Liver (tissue), 9 donors: Measurements from ENCODE around the gene PGGT1B. TPM values are rescaled to one million over a fixed set of nuclear protein-coding genes. Genes with fewer than 3 reads are reported as not detected.

Source experiments
- DNase-seq: peaks from one replicate; pipeline ENCODE4 v3.0.0-alpha.2; 2017; ENCODE audit warnings: low spot score
- H3K27ac ChIP-seq, 2 donors: one replicate each; pipeline ENCODE4 v1.7.0; 2013; ENCODE audit warnings: inconsistent platforms in 2 of 2, low read length in 2 of 2, control low read depth in 1 of 2, low read depth in 1 of 2, mild to moderate bottlenecking in 1 of 2
- H3K27me3 ChIP-seq, 4 donors: one replicate each; pipeline versions ENCODE4 v1.6.1 to v1.7.0; 2013; ENCODE audit warnings: low read length in 3 of 4, inconsistent platforms in 1 of 4, mild to moderate bottlenecking in 1 of 4, moderate library complexity in 1 of 4; ENCODE audit not compliant: control insufficient read depth in 4 of 4, insufficient read depth in 4 of 4
- H3K36me3 ChIP-seq, 4 donors: one replicate each; pipeline versions ENCODE4 v1.6.1 to v1.7.0; 2013; ENCODE audit warnings: low read length in 3 of 4, mild to moderate bottlenecking in 3 of 4, low read depth in 1 of 4, moderate library complexity in 1 of 4; ENCODE audit not compliant: control insufficient read depth in 4 of 4, insufficient read depth in 3 of 4
- H3K4me1 ChIP-seq, 4 donors: one replicate each; pipeline versions ENCODE4 v1.6.1 to v1.7.0; 2013; ENCODE audit warnings: low read length in 3 of 4, mild to moderate bottlenecking in 3 of 4, moderate library complexity in 1 of 4; ENCODE audit not compliant: control insufficient read depth in 4 of 4, insufficient read depth in 4 of 4
- H3K4me3 ChIP-seq, 3 donors: one replicate each; pipeline versions ENCODE4 v1.6.1 to v1.7.0; 2013; ENCODE audit warnings: low read length in 3 of 3, control low read depth in 1 of 3, low read depth in 1 of 3, mild to moderate bottlenecking in 1 of 3
- H3K9ac ChIP-seq, 2 donors: one replicate each; pipeline ENCODE4 v1.7.0; 2013; ENCODE audit warnings: low read length in 2 of 2, mild to moderate bottlenecking in 2 of 2, moderate library complexity in 2 of 2, control low read depth in 1 of 2, low read depth in 1 of 2
- H3K9me3 ChIP-seq, 4 donors: one replicate each; pipeline versions ENCODE4 v1.6.1 to v1.7.0; 2013; ENCODE audit warnings: low read length in 3 of 4; ENCODE audit not compliant: control insufficient read depth in 4 of 4
- EGR1 ChIP-seq, 2 donors: IDR thresholded peaks; 2 replicates each; pipeline ENCODE4 v1.6.1; 2016 to 2018; ENCODE audit warnings: antibody characterized with exemption in 2 of 2, low read depth in 2 of 2
- FOXA1 ChIP-seq: IDR thresholded peaks from 2 replicates; pipeline ENCODE4 v1.6.1; 2016; ENCODE audit warnings: antibody characterized with exemption
- FOXA2 ChIP-seq: IDR thresholded peaks from 2 replicates; pipeline ENCODE4 v1.6.1; 2016; ENCODE audit warnings: antibody characterized with exemption
- GABPA ChIP-seq, 2 donors: IDR thresholded peaks in 1 of 2; conservative IDR thresholded peaks in 1 of 2; 2 replicates each; pipeline ENCODE4 v1.6.1; 2016; ENCODE audit warnings: antibody characterized with exemption in 2 of 2, mild to moderate bottlenecking in 1 of 2, moderate library complexity in 1 of 2
- HNF4A ChIP-seq, 2 donors: conservative IDR thresholded peaks; 2 replicates each; pipeline ENCODE4 v1.6.1; 2016; ENCODE audit warnings: antibody characterized with exemption in 2 of 2, mild to moderate bottlenecking in 2 of 2
- HNF4G ChIP-seq: IDR thresholded peaks from 2 replicates; pipeline ENCODE4 v1.6.1; 2016; ENCODE audit warnings: antibody characterized with exemption
- JUND ChIP-seq, 2 donors: IDR thresholded peaks; 2 replicates each; pipeline ENCODE4 v1.6.1; 2016; ENCODE audit warnings: antibody characterized with exemption in 2 of 2
- NR2F2 ChIP-seq: IDR thresholded peaks from 2 replicates; pipeline ENCODE4 v1.6.1; 2016; ENCODE audit warnings: antibody characterized with exemption
- RAD21 ChIP-seq, 2 donors: IDR thresholded peaks; 2 replicates each; pipeline ENCODE4 v1.6.1; 2016; ENCODE audit warnings: antibody characterized with exemption in 2 of 2, mild to moderate bottlenecking in 2 of 2
- RXRA ChIP-seq, 2 donors: IDR thresholded peaks; 2 replicates each; pipeline ENCODE4 v1.6.1; 2017 to 2018; ENCODE audit warnings: antibody characterized with exemption in 2 of 2, mild to moderate bottlenecking in 1 of 2
- SP1 ChIP-seq: IDR thresholded peaks from 2 replicates; pipeline ENCODE4 v1.6.1; 2018; ENCODE audit warnings: antibody characterized with exemption, mild to moderate bottlenecking
- TAF1 ChIP-seq: conservative IDR thresholded peaks from 2 replicates; pipeline ENCODE4 v1.6.1; 2016; ENCODE audit warnings: antibody characterized with exemption, mild to moderate bottlenecking
- YY1 ChIP-seq: IDR thresholded peaks from 2 replicates; pipeline ENCODE4 v1.6.1; 2016; ENCODE audit warnings: antibody characterized with exemption, mild to moderate bottlenecking
- WGBS: extraction: QIAGEN DNeasy Blood & Tissue Kit; methylation state at CpG from one replicate; pipeline ENCODE4 v1.1.7; 2013; 5-methylcytosine and 5-hydroxymethylcytosine counted together
- polyA plus RNA-seq, 2 donors: library from polyadenylated mRNA; stranded (reverse) in 1 of 2; unstranded in 1 of 2; fragments of 200-250 nt in 1 of 2; fragments of >200 nt in 1 of 2; fragmentation: Nextera tagmentation in 1 of 2; extraction: Ambion mirVana in 1 of 2; gene quantifications; one replicate each; pipeline versions ENCODE4 v1.2.1 to v1.2.3, GENCODE V29; 2013 to 2015
- total RNA-seq, 2 donors: library from RNA; depleted of rRNA; stranded (reverse); fragments of >200 nt; gene quantifications; one replicate each; pipeline ENCODE4 v1.2.3, GENCODE V29; 2014
- TF ChIP-seq, protein P1 (sequence below): IDR thresholded peaks from 2 replicates; pipeline ENCODE4 v1.6.1; 2016; ENCODE audit warnings: antibody characterized with exemption
- TF ChIP-seq, protein P2 (sequence below): IDR thresholded peaks from 2 replicates; pipeline ENCODE4 v1.6.1; 2016; ENCODE audit warnings: antibody characterized with exemption
- TF ChIP-seq, protein P3 (sequence below): fragments of 150-350 bp; IDR thresholded peaks from 2 replicates; pipeline ENCODE4 v1.5.1; 2017; ENCODE audit warnings: improper control_type of control experiment, low read depth, low read length; ENCODE audit not compliant: missing input control
- TF ChIP-seq, protein P4 (sequence below): IDR thresholded peaks from 2 replicates; pipeline ENCODE4 v1.6.1; 2016; ENCODE audit warnings: antibody characterized with exemption
- TF ChIP-seq, protein P5 (sequence below): IDR thresholded peaks from 2 replicates; pipeline ENCODE4 v1.6.1; 2016; ENCODE audit warnings: antibody characterized with exemption, mild to moderate bottlenecking
- donor health status: healthy.
- donor health status: healthy.
- donor health status: healthy.
- donor health status: healthy.
- donor health status: healthy.

PGGT1B gene
- total and polyA plus RNA-seq, 4 donors = 4.9 to 15.7 (median 5.6) TPM

DNA sequence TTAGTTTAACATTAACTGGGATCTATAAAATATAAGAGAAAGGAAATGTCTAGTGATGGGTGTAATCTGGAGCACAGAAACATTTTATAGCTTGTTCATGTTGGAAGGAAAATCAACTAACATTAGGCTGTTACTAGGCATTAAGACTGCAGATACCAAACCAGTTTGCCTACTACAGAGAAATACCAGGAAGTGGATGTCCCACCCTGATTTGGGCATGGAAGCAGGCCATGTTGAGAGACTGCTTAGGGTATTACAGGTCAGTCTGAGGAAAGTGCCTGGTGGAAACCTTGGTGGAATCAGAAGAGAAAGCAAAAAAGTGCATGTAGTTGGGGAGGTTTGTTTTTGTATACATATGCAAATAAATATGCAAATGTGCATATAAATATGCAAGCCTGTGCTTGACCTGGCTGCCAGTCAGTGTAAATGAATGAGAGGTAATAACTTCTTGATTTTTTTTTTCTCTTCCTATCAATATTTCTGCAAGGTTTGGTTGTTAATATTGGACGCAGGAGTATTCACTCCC is 43.4 kb upstream of the PGGT1B start:
- no peak for DNase-seq
- Histone ChIP-seq H3K9ac (no peak overlapping the region), H3K27ac (no peak overlapping the region), H3K4me1 (no peaks in the 10 kb centered on the region), H3K9me3 (no peaks in the 10 kb centered on the region), H3K27me3 (no peaks in the 10 kb centered on the region), H3K36me3 (no peaks in the 10 kb centered on the region), H3K4me3 (no peak overlapping the region)
- TF ChIP-seq HNF4A (conservative IDR thresholded peaks at IDR 0.05) (no peak), SP1 (no peak), EGR1 (IDR thresholded peaks at IDR 0.05; ENCODE audit: low read depth in 2 of 2) (no peak), TAF1 (no peak), HNF4G (no peak), RXRA (IDR thresholded peaks at IDR 0.05) (no peak), JUND (IDR thresholded peaks at IDR 0.05) (no peak), NR2F2 (no peak), GABPA (IDR thresholded peaks at IDR 0.05 in 1 of 2, conservative IDR thresholded peaks at IDR 0.05 in 1 of 2) (no peak), RAD21 (IDR thresholded peaks at IDR 0.05) (no peak), FOXA2 (no peak), FOXA1 (no peak), YY1 (no peak)
- TF ChIP-seq, protein P1, sequence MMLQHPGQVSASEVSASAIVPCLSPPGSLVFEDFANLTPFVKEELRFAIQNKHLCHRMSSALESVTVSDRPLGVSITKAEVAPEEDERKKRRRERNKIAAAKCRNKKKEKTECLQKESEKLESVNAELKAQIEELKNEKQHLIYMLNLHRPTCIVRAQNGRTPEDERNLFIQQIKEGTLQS = no peak
- TF ChIP-seq, protein P2, sequence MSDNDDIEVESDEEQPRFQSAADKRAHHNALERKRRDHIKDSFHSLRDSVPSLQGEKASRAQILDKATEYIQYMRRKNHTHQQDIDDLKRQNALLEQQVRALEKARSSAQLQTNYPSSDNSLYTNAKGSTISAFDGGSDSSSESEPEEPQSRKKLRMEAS = no peak
- TF ChIP-seq, protein P3, sequence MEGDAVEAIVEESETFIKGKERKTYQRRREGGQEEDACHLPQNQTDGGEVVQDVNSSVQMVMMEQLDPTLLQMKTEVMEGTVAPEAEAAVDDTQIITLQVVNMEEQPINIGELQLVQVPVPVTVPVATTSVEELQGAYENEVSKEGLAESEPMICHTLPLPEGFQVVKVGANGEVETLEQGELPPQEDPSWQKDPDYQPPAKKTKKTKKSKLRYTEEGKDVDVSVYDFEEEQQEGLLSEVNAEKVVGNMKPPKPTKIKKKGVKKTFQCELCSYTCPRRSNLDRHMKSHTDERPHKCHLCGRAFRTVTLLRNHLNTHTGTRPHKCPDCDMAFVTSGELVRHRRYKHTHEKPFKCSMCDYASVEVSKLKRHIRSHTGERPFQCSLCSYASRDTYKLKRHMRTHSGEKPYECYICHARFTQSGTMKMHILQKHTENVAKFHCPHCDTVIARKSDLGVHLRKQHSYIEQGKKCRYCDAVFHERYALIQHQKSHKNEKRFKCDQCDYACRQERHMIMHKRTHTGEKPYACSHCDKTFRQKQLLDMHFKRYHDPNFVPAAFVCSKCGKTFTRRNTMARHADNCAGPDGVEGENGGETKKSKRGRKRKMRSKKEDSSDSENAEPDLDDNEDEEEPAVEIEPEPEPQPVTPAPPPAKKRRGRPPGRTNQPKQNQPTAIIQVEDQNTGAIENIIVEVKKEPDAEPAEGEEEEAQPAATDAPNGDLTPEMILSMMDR = no peak
- TF ChIP-seq, protein P4, sequence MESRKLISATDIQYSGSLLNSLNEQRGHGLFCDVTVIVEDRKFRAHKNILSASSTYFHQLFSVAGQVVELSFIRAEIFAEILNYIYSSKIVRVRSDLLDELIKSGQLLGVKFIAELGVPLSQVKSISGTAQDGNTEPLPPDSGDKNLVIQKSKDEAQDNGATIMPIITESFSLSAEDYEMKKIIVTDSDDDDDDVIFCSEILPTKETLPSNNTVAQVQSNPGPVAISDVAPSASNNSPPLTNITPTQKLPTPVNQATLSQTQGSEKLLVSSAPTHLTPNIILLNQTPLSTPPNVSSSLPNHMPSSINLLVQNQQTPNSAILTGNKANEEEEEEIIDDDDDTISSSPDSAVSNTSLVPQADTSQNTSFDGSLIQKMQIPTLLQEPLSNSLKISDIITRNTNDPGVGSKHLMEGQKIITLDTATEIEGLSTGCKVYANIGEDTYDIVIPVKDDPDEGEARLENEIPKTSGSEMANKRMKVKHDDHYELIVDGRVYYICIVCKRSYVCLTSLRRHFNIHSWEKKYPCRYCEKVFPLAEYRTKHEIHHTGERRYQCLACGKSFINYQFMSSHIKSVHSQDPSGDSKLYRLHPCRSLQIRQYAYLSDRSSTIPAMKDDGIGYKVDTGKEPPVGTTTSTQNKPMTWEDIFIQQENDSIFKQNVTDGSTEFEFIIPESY = no peak
- TF ChIP-seq, protein P5, sequence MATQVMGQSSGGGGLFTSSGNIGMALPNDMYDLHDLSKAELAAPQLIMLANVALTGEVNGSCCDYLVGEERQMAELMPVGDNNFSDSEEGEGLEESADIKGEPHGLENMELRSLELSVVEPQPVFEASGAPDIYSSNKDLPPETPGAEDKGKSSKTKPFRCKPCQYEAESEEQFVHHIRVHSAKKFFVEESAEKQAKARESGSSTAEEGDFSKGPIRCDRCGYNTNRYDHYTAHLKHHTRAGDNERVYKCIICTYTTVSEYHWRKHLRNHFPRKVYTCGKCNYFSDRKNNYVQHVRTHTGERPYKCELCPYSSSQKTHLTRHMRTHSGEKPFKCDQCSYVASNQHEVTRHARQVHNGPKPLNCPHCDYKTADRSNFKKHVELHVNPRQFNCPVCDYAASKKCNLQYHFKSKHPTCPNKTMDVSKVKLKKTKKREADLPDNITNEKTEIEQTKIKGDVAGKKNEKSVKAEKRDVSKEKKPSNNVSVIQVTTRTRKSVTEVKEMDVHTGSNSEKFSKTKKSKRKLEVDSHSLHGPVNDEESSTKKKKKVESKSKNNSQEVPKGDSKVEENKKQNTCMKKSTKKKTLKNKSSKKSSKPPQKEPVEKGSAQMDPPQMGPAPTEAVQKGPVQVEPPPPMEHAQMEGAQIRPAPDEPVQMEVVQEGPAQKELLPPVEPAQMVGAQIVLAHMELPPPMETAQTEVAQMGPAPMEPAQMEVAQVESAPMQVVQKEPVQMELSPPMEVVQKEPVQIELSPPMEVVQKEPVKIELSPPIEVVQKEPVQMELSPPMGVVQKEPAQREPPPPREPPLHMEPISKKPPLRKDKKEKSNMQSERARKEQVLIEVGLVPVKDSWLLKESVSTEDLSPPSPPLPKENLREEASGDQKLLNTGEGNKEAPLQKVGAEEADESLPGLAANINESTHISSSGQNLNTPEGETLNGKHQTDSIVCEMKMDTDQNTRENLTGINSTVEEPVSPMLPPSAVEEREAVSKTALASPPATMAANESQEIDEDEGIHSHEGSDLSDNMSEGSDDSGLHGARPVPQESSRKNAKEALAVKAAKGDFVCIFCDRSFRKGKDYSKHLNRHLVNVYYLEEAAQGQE = no peak
- 87% methylated on average over 1 of the region's 1 CpG for WGBS
